Kidney epithelial cell (primary cell): ENCODE measurements around the gene RNF138. TPM values are rescaled to one million over a fixed set of nuclear protein-coding genes. Genes with fewer than 3 reads are reported as not detected.
"Not testable (repeated sequence)": the region's sequence is repeated elsewhere in the genome, so short reads cannot be mapped to it uniquely, and the experiment has no call there.

ENCODE experiments used
- DNase-seq: peaks from one replicate; pipeline ENCODE4 v3.0.0-alpha.2; 2010; ENCODE audit warnings: low read depth
- H3K27me3 ChIP-seq: 2 replicates; pipeline ENCODE4 v1.6.0; 2011; ENCODE audit warnings: low read length; ENCODE audit not compliant: control insufficient read depth, insufficient read depth
- H3K36me3 ChIP-seq: 2 replicates; pipeline ENCODE4 v1.5.1; 2011; ENCODE audit warnings: low read length; ENCODE audit not compliant: control insufficient read depth, insufficient read depth
- H3K4me3 ChIP-seq: 2 replicates; pipeline ENCODE4 v1.5.1; 2011; ENCODE audit warnings: low read depth, mild to moderate bottlenecking, control low read depth, low read length
- total RNA-seq: library from RNA; depleted of rRNA; stranded (reverse); fragments of >200 nt; gene quantifications from 2 replicates; pipeline ENCODE4 v1.2.3, GENCODE V29; 2015
- TF ChIP-seq, protein P1 (sequence below): IDR thresholded peaks from 2 replicates; pipeline ENCODE4 v1.5.1; 2011; ENCODE audit warnings: mild to moderate bottlenecking, moderate library complexity, low read length, control low read depth, inconsistent platforms; ENCODE audit not compliant: insufficient read depth, poor library complexity, severe bottlenecking

The RNF138 gene
- total RNA-seq, 1 donor from 2014 or later: 18.6 TPM

DNA sequence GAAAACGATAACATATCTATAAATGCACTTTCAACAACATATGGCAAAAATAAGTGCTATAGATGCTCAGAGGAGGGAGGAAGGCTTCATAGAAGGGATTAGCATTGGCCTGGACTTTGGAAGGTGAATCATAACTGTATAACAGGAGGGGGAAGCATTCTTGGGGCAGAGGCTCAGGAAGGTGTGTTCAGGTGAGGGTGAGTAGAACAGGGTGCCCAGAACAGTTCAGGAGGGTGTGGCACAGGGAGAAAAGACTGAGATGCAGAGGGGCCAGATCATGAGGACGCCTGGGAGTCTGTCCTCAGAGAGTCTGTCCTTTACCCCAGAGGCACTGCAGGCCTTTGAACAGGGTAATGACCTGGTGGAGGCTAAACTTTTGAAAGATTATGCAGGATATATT, 68.9 kb downstream of the RNF138 start:
- no peak for DNase-seq
- TF ChIP-seq, protein P1, sequence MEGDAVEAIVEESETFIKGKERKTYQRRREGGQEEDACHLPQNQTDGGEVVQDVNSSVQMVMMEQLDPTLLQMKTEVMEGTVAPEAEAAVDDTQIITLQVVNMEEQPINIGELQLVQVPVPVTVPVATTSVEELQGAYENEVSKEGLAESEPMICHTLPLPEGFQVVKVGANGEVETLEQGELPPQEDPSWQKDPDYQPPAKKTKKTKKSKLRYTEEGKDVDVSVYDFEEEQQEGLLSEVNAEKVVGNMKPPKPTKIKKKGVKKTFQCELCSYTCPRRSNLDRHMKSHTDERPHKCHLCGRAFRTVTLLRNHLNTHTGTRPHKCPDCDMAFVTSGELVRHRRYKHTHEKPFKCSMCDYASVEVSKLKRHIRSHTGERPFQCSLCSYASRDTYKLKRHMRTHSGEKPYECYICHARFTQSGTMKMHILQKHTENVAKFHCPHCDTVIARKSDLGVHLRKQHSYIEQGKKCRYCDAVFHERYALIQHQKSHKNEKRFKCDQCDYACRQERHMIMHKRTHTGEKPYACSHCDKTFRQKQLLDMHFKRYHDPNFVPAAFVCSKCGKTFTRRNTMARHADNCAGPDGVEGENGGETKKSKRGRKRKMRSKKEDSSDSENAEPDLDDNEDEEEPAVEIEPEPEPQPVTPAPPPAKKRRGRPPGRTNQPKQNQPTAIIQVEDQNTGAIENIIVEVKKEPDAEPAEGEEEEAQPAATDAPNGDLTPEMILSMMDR: no peak
- Histone ChIP-seq H3K4me3 (no peak overlapping the region), H3K36me3 (no peaks in the 10 kb centered on the region), H3K27me3 (no peaks in the 10 kb centered on the region)

DNA sequence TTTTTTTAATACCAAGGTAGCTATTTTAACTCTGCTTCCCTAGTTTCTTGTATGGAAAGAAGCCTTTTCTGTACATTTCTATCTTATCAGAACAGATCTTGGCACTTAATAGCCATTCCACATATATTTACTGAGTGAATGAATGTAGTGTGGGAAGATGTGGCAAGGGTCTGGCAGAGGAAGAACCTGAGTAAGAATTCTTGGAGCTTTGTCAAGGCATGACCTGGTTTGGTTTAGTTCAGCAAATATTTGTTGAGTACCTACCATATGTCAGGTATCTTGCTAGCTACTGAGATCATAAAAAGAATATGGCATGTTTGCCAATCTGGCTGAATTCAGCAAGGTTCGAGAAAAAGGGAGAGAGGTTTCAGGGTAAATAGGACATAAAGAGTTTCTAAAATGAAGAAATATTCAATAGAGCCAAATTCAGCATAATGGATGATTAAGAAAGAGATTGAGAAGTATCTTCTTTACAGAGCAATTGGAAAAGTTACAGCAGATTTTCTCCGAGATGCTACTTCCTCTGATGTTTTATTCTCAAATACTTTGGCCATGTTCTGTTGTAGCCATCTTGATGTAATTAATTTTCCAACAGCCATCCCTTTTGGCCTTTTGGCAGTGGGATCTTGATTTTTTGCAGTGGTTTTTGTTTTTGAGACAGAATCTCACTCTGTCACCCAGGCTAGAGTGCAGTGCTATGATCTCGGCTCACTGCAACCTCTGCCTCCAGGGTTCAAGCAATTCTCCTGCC, 76.5 kb downstream of the RNF138 start:
- Histone ChIP-seq H3K4me3 (no peak overlapping the region), H3K36me3 (no peaks in the 10 kb centered on the region), H3K27me3 (no peaks in the 10 kb centered on the region)
- TF ChIP-seq, protein P1: no peak
- DNase-seq: no peak

DNA sequence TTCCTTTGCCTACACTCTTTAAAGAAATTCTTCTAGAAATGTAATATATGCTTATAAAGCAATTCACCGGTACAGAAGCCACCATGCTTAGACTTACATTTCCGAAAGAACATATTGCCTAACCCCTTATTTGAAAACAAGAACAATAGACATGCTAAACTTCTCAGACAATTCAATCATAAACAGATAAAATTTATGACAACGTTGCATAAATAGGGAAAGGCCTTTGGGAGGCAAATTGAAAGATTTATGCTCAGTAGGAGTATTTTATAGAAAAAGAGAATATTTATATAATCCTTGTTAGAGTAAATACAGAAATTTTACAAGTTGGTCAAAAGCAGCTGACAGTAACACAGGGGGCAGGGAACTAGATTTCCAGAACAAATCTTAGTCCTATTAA, 82.0 kb downstream of the RNF138 start:
- Histone ChIP-seq H3K4me3 (no peak overlapping the region), H3K27me3 (no peaks in the 10 kb centered on the region), H3K36me3 (no peaks in the 10 kb centered on the region)
- TF ChIP-seq, protein P1: no peak
- DNase-seq: no peak

DNA sequence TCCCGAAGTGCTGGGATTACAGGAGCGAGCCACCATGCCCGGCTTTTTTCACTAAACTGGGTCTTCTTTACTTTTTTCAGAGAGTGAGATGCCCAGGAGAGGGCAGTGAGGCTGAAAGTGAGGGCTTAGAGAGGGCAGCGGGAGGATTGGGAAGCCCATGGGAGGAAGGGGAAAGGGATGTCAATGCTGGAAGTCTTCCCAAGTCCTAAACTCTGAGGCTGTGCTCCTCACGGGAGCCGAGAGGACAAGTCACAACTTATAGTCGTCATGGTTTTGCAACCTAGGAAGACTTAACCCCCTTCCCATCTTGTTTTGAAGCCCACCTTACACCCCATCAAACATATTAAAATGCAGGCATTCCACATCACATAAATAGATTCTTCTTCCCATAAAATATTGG, 83.0 kb downstream of the RNF138 start:
- Histone ChIP-seq H3K27me3 (no peaks in the 10 kb centered on the region), H3K4me3 (no peak overlapping the region), H3K36me3 (no peaks in the 10 kb centered on the region)
- TF ChIP-seq, protein P1: no peak
- DNase-seq: no peak

DNA sequence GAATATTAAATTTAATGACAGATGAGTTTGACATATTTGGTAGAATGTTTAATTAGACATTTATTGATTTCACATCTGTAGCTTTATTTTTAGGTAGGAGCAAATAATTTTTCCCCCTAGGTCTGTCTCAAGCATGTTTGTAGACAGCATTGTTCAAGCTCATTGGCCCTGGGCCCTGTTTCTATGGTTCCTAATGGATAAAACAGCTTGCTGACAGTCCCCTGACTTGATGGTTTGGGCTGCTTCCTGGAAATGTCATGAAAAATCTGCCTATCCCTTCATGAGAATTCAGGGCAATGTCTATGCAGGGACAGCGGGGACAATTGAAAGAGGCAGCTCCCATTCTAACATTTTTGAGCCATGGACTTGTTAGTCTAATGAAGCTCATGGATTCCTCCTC, 83.6 kb downstream of the RNF138 start:
- H3K36me3 ChIP-seq: no peaks in the 10 kb centered on the region
- no peak for DNase-seq
- TF ChIP-seq, protein P1: no peak

DNA sequence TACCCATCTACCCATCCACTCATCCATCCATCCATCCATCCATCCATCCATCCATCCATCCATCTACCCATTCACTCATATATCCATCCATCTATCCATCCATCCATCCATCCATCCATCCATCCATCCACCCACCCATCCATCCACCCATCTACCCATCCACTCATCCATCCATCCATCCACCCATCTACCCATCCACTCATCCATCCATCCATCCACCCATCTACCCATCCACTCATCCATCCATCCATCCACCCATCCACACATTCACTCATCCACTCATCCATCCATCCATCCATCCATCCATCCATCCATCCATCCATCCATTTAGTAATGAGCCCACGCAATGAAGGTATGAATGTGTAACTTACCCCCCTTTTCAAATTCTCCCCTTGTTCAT, 85.1 kb downstream of the RNF138 start:
- H3K27me3 ChIP-seq, H3K36me3 ChIP-seq, DNase-seq, H3K4me3 ChIP-seq: not testable (repeated sequence)

More for the DNA sequence above, 83.6 kb downstream of the RNF138 start:
- Histone ChIP-seq H3K4me3 (no peak overlapping the region), H3K27me3 (no peaks in the 10 kb centered on the region)
